H9 (cell line): Measurements from ENCODE around the gene DAB1. TPM values are rescaled to one million over a fixed set of nuclear protein-coding genes. Genes with fewer than 3 reads are reported as not detected.

ENCODE experiments used
- DNase-seq: peaks from one replicate; pipeline ENCODE4 v3.0.0-alpha.2; 2017
- H2AFZ ChIP-seq: one replicate; pipeline ENCODE4 v1.6.1; 2013; ENCODE audit warnings: mild to moderate bottlenecking, low read length, control low read depth, moderate library complexity
- H2AK5ac ChIP-seq: 2 replicates; pipeline ENCODE4 v1.6.1; 2013; ENCODE audit warnings: low read length, control low read depth, mixed read lengths; ENCODE audit not compliant: insufficient read length
- H2BK120ac ChIP-seq: one replicate; pipeline ENCODE4 v1.6.1; 2013; ENCODE audit warnings: low read depth, mild to moderate bottlenecking, low read length, control low read depth, inconsistent platforms; ENCODE audit not compliant: poor library complexity, severe bottlenecking
- H2BK12ac ChIP-seq: 2 replicates; pipeline ENCODE4 v1.6.1; 2013; ENCODE audit warnings: low read length, control low read depth, mixed read lengths, low read depth; ENCODE audit not compliant: insufficient read length
- H2BK15ac ChIP-seq: 2 replicates; pipeline ENCODE4 v1.6.1; 2013; ENCODE audit warnings: low read depth, low read length, control low read depth
- H2BK20ac ChIP-seq: one replicate; pipeline ENCODE4 v1.6.1; 2013; ENCODE audit warnings: low read depth, mild to moderate bottlenecking, low read length, control low read depth, inconsistent platforms; ENCODE audit not compliant: poor library complexity, severe bottlenecking
- H2BK5ac ChIP-seq: 2 replicates; pipeline ENCODE4 v1.6.1; 2013; ENCODE audit warnings: low read length, control low read depth, mixed read lengths; ENCODE audit not compliant: insufficient read length
- H3K14ac ChIP-seq: 2 replicates; pipeline ENCODE4 v1.6.1; 2013; ENCODE audit warnings: low read length, control low read depth; ENCODE audit not compliant: insufficient read depth
- H3K18ac ChIP-seq: 2 replicates; pipeline ENCODE4 v1.6.1; 2013; ENCODE audit warnings: low read depth, mild to moderate bottlenecking, mixed read lengths, low read length, control low read depth; ENCODE audit not compliant: insufficient read length
- H3K23ac ChIP-seq: 2 replicates; pipeline ENCODE4 v1.6.1; 2013; ENCODE audit warnings: low read length, control low read depth, mixed read lengths, low read depth; ENCODE audit not compliant: insufficient read length
- H3K23me2 ChIP-seq: 2 replicates; pipeline ENCODE4 v1.6.1; 2013; ENCODE audit warnings: low read depth, mild to moderate bottlenecking, mixed read lengths, low read length, control low read depth; ENCODE audit not compliant: insufficient read length, poor library complexity, severe bottlenecking
- H3K27ac ChIP-seq: 2 replicates; pipeline ENCODE4 v1.5.1; 2013; ENCODE audit warnings: low read length, control low read depth, mixed read lengths, low read depth; ENCODE audit not compliant: insufficient read length
- H3K27me3 ChIP-seq: 2 replicates; pipeline ENCODE4 v1.6.1; 2013; ENCODE audit warnings: low read length, control low read depth, inconsistent platforms; ENCODE audit not compliant: insufficient read depth
- H3K4ac ChIP-seq: 2 replicates; pipeline ENCODE4 v1.6.1; 2013; ENCODE audit warnings: low read depth, mild to moderate bottlenecking, control low read depth, inconsistent platforms, low read length, moderate library complexity
- H3K4me1 ChIP-seq: 2 replicates; pipeline ENCODE4 v1.6.1; 2013; ENCODE audit warnings: low read length, control low read depth, inconsistent platforms; ENCODE audit not compliant: insufficient read depth
- H3K4me2 ChIP-seq: 2 replicates; pipeline ENCODE4 v1.6.1; 2013; ENCODE audit warnings: low read length, control low read depth, mixed read lengths; ENCODE audit not compliant: insufficient read length, insufficient read depth
- H3K56ac ChIP-seq: 2 replicates; pipeline ENCODE4 v1.6.1; 2013; ENCODE audit warnings: low read depth, mild to moderate bottlenecking, mixed read lengths, low read length, control low read depth; ENCODE audit not compliant: insufficient read length
- H3K79me1 ChIP-seq: 2 replicates; pipeline ENCODE4 v1.6.1; 2013; ENCODE audit warnings: low read depth, mild to moderate bottlenecking, moderate library complexity, low read length, control low read depth, inconsistent platforms; ENCODE audit not compliant: insufficient read depth, poor library complexity, severe bottlenecking
- H3K79me2 ChIP-seq: 2 replicates; pipeline ENCODE4 v1.6.1; 2013; ENCODE audit warnings: low read length, control low read depth, inconsistent platforms; ENCODE audit not compliant: insufficient read depth
- H3K9ac ChIP-seq: 2 replicates; pipeline ENCODE4 v1.6.1; 2013; ENCODE audit warnings: low read length, control low read depth, mixed read lengths; ENCODE audit not compliant: insufficient read length; ENCODE audit errors: extremely low read depth
- H3K9me3 ChIP-seq: one replicate; pipeline ENCODE4 v1.6.1; 2013; ENCODE audit warnings: low read depth, low read length, inconsistent platforms; ENCODE audit not compliant: control insufficient read depth
- H3T11ph ChIP-seq: one replicate; pipeline ENCODE4 v1.6.1; 2013; ENCODE audit warnings: mild to moderate bottlenecking, low read length, control low read depth, inconsistent platforms
- H4K20me1 ChIP-seq: one replicate; pipeline ENCODE4 v1.6.1; 2013; ENCODE audit not compliant: control insufficient read depth, insufficient read length, insufficient read depth
- H4K5ac ChIP-seq: 2 replicates; pipeline ENCODE4 v1.6.1; 2013; ENCODE audit warnings: low read depth, mild to moderate bottlenecking, mixed read lengths, low read length, control low read depth; ENCODE audit not compliant: insufficient read length
- H4K8ac ChIP-seq: replicated peaks from 2 replicates; pipeline ENCODE4 v1.6.1; 2013; ENCODE audit warnings: low read length, control low read depth, mixed read lengths, low read depth; ENCODE audit not compliant: insufficient read length
- H4K91ac ChIP-seq: 2 replicates; pipeline ENCODE4 v1.6.1; 2013; ENCODE audit warnings: low read depth, mild to moderate bottlenecking, moderate library complexity, mixed read lengths, low read length, control low read depth; ENCODE audit not compliant: insufficient read length
- H3K27ac Mint-ChIP-seq, 3 experiments: 2 replicates in 2 of 3; 3 replicates in 1 of 3; pipeline ENCODE4 v1.8.0; 2020 to 2021; ENCODE audit warnings: mixed read lengths in 3 of 3, mild to moderate bottlenecking in 1 of 3, moderate library complexity in 1 of 3
- H3K27me3 Mint-ChIP-seq: 2 replicates; pipeline ENCODE4 v1.8.0; 2021; ENCODE audit warnings: low read depth, mild to moderate bottlenecking, moderate library complexity, mixed read lengths
- H3K36me3 Mint-ChIP-seq, 3 experiments: 2 replicates in 2 of 3; 3 replicates in 1 of 3; pipeline ENCODE4 v1.8.0; 2020 to 2021; ENCODE audit warnings: low read depth in 3 of 3, mixed read lengths in 3 of 3; ENCODE audit not compliant: insufficient read depth in 1 of 3
- H3K4me1 Mint-ChIP-seq, 2 experiments: 2 replicates each; pipeline ENCODE4 v1.8.0; 2020; ENCODE audit warnings: mixed read lengths in 2 of 2
- H3K4me3 Mint-ChIP-seq, 2 experiments: 2 replicates in 1 of 2; 3 replicates in 1 of 2; pipeline ENCODE4 v1.8.0; 2020 to 2021; ENCODE audit warnings: mild to moderate bottlenecking in 2 of 2, mixed read lengths in 2 of 2, moderate library complexity in 1 of 2
- H3K9me3 Mint-ChIP-seq, 2 experiments: 2 replicates in 1 of 2; 3 replicates in 1 of 2; pipeline ENCODE4 v1.8.0; 2020; ENCODE audit warnings: mild to moderate bottlenecking in 2 of 2, mixed read lengths in 2 of 2, moderate library complexity in 1 of 2
- WGBS: extraction: QIAGEN DNeasy Blood & Tissue Kit; methylation state at CpG from one replicate; pipeline ENCODE4 v1.1.7; 2013; ENCODE audit warnings: missing lambda C conversion rate, low lambda C conversion rate, mixed read lengths; ENCODE audit not compliant: insufficient read length; ENCODE audit errors: extremely low coverage; 5-methylcytosine and 5-hydroxymethylcytosine counted together
- total RNA-seq: library from RNA; stranded (reverse); gene quantifications from 2 replicates; pipeline ENCODE4 v1.2.1, GENCODE V29; 2021
- TF ChIP-seq, protein P1 (sequence below): fragments of 200-600 bp; sonication (generic); conservative IDR thresholded peaks from 3 replicates; pipeline ENCODE4 v1.8.0; 2021; ENCODE audit warnings: antibody characterized with exemption, mild to moderate bottlenecking

Gene DAB1
- total RNA-seq, 1 experiment from 2014 or later: 9.3 TPM

DNA sequence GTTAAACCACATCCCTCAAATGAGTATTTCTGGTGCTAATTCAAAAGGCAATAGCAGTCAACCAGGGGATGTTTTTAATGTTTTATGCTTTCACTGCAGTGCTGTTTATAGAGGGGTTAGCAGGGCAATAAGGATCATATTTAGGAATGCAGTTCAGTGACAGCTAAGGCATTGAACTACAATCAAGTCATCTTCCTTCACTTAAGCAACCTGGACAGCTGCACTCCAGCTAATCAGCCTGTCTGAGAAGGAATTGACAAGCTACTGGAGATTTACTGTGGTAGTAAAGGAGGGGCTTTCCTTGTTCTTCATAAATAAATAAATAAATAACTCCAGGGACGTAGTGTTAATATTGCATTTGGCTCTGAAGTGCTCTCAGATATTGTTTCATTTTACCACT lies 93.9 kb downstream of the DAB1 start:
- Mint-ChIP-seq H3K27me3 (no peaks in the 10 kb centered on the region), H3K27ac (peak overlapping the region in 1 of 3 experiments; percentile 70; a peak in 1 of 7 replicates), H3K9me3 (no peaks in the 10 kb centered on the region), H3K4me3 (no peak overlapping the region), H3K4me1 (peaks cover under 1 to 9% of the 10 kb centered on the region in 2 experiments), H3K36me3 (no peaks in the 10 kb centered on the region)
- Histone ChIP-seq H4K5ac (no peak overlapping the region), H3K4me2 (no peak overlapping the region), H2BK5ac (no peak overlapping the region), H3K18ac (no peak overlapping the region), H3K9me3 (no peaks in the 10 kb centered on the region), H4K8ac (no peak overlapping the region), H3K9ac (no peak overlapping the region), H2AK5ac (no peak overlapping the region), H3K27ac (no peak overlapping the region), H2BK15ac (no peak overlapping the region), H3K79me1 (no peaks in the 10 kb centered on the region), H4K91ac (no peak overlapping the region), H2BK12ac (no peak overlapping the region), H3K56ac (no peak overlapping the region), H2BK120ac (no peak overlapping the region), H2BK20ac (no peak overlapping the region), H2AFZ (no peak overlapping the region), H3T11ph (no peak overlapping the region), H3K23me2 (no peaks in the 10 kb centered on the region), H3K14ac (no peak overlapping the region), H4K20me1 (no peaks in the 10 kb centered on the region), H3K4me1 (no peaks in the 10 kb centered on the region), H3K27me3 (no peaks in the 10 kb centered on the region), H3K79me2 (no peaks in the 10 kb centered on the region), H3K4ac (no peak overlapping the region), H3K23ac (no peak overlapping the region)
- DNase-seq: no peak
- no CpG with 5 or more reads among the region's 1 CpG for WGBS
- TF ChIP-seq, protein P1, sequence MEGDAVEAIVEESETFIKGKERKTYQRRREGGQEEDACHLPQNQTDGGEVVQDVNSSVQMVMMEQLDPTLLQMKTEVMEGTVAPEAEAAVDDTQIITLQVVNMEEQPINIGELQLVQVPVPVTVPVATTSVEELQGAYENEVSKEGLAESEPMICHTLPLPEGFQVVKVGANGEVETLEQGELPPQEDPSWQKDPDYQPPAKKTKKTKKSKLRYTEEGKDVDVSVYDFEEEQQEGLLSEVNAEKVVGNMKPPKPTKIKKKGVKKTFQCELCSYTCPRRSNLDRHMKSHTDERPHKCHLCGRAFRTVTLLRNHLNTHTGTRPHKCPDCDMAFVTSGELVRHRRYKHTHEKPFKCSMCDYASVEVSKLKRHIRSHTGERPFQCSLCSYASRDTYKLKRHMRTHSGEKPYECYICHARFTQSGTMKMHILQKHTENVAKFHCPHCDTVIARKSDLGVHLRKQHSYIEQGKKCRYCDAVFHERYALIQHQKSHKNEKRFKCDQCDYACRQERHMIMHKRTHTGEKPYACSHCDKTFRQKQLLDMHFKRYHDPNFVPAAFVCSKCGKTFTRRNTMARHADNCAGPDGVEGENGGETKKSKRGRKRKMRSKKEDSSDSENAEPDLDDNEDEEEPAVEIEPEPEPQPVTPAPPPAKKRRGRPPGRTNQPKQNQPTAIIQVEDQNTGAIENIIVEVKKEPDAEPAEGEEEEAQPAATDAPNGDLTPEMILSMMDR: no peak
